ENCODE data around the gene HTRA3. TPM values are rescaled to one million over a fixed set of nuclear protein-coding genes. Genes with fewer than 3 reads are reported as not detected.

HTRA3 gene
- total and polyA plus RNA-seq, 2 experiments from 2014 or later: 1.3 to 3.6 TPM

GRCh38 chr4:8318509-8318908 is 49.0 kb downstream of the HTRA3 start:
- Mint-ChIP-seq H3K27me3 (ENCODE audit: insufficient read depth, low read depth, poor library complexity) (peaks cover 11% of the 10 kb centered on the region), H3K4me3 (no peak overlapping the region)

GRCh38 chr4:8319061-8319460 is 49.5 kb downstream of the HTRA3 start:
- no peak overlapping the region for H3K27ac Mint-ChIP-seq
- no peaks in the 10 kb centered on the region for H3K36me3 ChIP-seq (ENCODE audit: insufficient read depth)
- H3F3A ChIP-seq (replicated peaks; ENCODE audit: low read depth): no peaks in the 10 kb centered on the region
- no peak overlapping the region for H2AFZ ChIP-seq
- H3K79me2 ChIP-seq (replicated peaks; ENCODE audit: insufficient read depth): no peaks in the 10 kb centered on the region
- DNase-seq (ENCODE audit: low spot score) (no peak), ATAC-seq (no peak)
- no peaks in the 10 kb centered on the region for H3K27me3 ChIP-seq (ENCODE audit: insufficient read depth)
- H3K9me3 Mint-ChIP-seq: no peaks in the 10 kb centered on the region; the same call in 2 of the 3 replicates
- H3K4me3 Mint-ChIP-seq: no peak overlapping the region
- peaks cover 6% of the 10 kb centered on the region; the same call in 1 of the 2 replicates for H3K9me2 ChIP-seq (ENCODE audit: insufficient read depth)
- H3K4me1 Mint-ChIP-seq: peaks cover 19% of the 10 kb centered on the region
- no peak overlapping the region for H3K27ac ChIP-seq (ENCODE audit: low read depth)
- no peaks in the 10 kb centered on the region for H3K36me3 Mint-ChIP-seq (ENCODE audit: low read depth)
- no peak overlapping the region for H3K4me3 ChIP-seq
- H3K27me3 Mint-ChIP-seq (ENCODE audit: insufficient read depth, low read depth, poor library complexity): peaks cover 11% of the 10 kb centered on the region
- peaks cover 9% of the 10 kb centered on the region for H3K4me1 ChIP-seq (ENCODE audit: insufficient read depth)
- no peaks in the 10 kb centered on the region for H4K20me1 ChIP-seq (replicated peaks; ENCODE audit: insufficient read depth)
- H3K4me2 ChIP-seq: no peak overlapping the region
- TF ChIP-seq STAT1 (IDR thresholded peaks at IDR 0.05; ENCODE audit: unreplicated experiment) (no peak), ZNF114 (CRISPR knock-in tag; IDR thresholded peaks at IDR 0.05) (no peak), ZNF331 (CRISPR knock-in tag; IDR thresholded peaks at IDR 0.05; ENCODE audit: low read depth) (no peak), NANOG (IDR thresholded peaks at IDR 0.05; ENCODE audit: borderline replicate concordance) (no peak), EZH2phosphoT487 (IDR thresholded peaks at IDR 0.05; ENCODE audit: unreplicated experiment) (no peak), JUNB (IDR thresholded peaks at IDR 0.05; ENCODE audit: unreplicated experiment) (no peak), CREB1 (CRISPR knock-in tag; IDR thresholded peaks at IDR 0.05; ENCODE audit: low read depth) (no peak), ETS1 (IDR thresholded peaks at IDR 0.05) (no peak), POLR2AphosphoS5 (IDR thresholded peaks at IDR 0.05; ENCODE audit: low read depth) (no peak)
- TF ChIP-seq, protein P1, sequence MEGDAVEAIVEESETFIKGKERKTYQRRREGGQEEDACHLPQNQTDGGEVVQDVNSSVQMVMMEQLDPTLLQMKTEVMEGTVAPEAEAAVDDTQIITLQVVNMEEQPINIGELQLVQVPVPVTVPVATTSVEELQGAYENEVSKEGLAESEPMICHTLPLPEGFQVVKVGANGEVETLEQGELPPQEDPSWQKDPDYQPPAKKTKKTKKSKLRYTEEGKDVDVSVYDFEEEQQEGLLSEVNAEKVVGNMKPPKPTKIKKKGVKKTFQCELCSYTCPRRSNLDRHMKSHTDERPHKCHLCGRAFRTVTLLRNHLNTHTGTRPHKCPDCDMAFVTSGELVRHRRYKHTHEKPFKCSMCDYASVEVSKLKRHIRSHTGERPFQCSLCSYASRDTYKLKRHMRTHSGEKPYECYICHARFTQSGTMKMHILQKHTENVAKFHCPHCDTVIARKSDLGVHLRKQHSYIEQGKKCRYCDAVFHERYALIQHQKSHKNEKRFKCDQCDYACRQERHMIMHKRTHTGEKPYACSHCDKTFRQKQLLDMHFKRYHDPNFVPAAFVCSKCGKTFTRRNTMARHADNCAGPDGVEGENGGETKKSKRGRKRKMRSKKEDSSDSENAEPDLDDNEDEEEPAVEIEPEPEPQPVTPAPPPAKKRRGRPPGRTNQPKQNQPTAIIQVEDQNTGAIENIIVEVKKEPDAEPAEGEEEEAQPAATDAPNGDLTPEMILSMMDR (conservative IDR thresholded peaks at IDR 0.05; ENCODE audit: low read depth in 2 of 2): no peak
- TF ChIP-seq, protein P2, sequence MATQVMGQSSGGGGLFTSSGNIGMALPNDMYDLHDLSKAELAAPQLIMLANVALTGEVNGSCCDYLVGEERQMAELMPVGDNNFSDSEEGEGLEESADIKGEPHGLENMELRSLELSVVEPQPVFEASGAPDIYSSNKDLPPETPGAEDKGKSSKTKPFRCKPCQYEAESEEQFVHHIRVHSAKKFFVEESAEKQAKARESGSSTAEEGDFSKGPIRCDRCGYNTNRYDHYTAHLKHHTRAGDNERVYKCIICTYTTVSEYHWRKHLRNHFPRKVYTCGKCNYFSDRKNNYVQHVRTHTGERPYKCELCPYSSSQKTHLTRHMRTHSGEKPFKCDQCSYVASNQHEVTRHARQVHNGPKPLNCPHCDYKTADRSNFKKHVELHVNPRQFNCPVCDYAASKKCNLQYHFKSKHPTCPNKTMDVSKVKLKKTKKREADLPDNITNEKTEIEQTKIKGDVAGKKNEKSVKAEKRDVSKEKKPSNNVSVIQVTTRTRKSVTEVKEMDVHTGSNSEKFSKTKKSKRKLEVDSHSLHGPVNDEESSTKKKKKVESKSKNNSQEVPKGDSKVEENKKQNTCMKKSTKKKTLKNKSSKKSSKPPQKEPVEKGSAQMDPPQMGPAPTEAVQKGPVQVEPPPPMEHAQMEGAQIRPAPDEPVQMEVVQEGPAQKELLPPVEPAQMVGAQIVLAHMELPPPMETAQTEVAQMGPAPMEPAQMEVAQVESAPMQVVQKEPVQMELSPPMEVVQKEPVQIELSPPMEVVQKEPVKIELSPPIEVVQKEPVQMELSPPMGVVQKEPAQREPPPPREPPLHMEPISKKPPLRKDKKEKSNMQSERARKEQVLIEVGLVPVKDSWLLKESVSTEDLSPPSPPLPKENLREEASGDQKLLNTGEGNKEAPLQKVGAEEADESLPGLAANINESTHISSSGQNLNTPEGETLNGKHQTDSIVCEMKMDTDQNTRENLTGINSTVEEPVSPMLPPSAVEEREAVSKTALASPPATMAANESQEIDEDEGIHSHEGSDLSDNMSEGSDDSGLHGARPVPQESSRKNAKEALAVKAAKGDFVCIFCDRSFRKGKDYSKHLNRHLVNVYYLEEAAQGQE (IDR thresholded peaks at IDR 0.05; ENCODE audit: unreplicated experiment): no peak

More at GRCh38 chr4:8318509-8318908, 49.0 kb downstream of the HTRA3 start:
- no peak for ATAC-seq
- TF ChIP-seq, protein P2 (IDR thresholded peaks at IDR 0.05; ENCODE audit: unreplicated experiment): no peak
- TF ChIP-seq NANOG (IDR thresholded peaks at IDR 0.05; ENCODE audit: borderline replicate concordance): no peak
- Histone ChIP-seq H3K27me3 (ENCODE audit: insufficient read depth) (no peaks in the 10 kb centered on the region), H3K4me3 (no peak overlapping the region), H3K36me3 (ENCODE audit: insufficient read depth) (no peaks in the 10 kb centered on the region), H3K9me2 (ENCODE audit: insufficient read depth) (peaks cover 6% of the 10 kb centered on the region; the same call in 1 of the 2 replicates), H3K4me2 (no peak overlapping the region), H3K27ac (ENCODE audit: low read depth) (no peak overlapping the region), H4K20me1 (replicated peaks; ENCODE audit: insufficient read depth) (no peaks in the 10 kb centered on the region), H3K4me1 (ENCODE audit: insufficient read depth) (peaks cover 9% of the 10 kb centered on the region), H3K79me2 (replicated peaks; ENCODE audit: insufficient read depth) (no peaks in the 10 kb centered on the region), H3F3A (replicated peaks; ENCODE audit: low read depth) (no peaks in the 10 kb centered on the region), H2AFZ (no peak overlapping the region)
- Mint-ChIP-seq H3K27ac (no peak overlapping the region), H3K4me1 (peaks cover 19% of the 10 kb centered on the region), H3K9me3 (peaks cover 4% of the 10 kb centered on the region; the same call in 2 of the 3 replicates), H3K36me3 (ENCODE audit: low read depth) (no peaks in the 10 kb centered on the region)
- no peak for DNase-seq (ENCODE audit: low spot score)
